ENCODE data around the gene KRTAP4-11.
"Not testable (repeated sequence)": the region's sequence is repeated elsewhere in the genome, so short reads cannot be mapped to it uniquely, and the experiment has no call there.

Gene KRTAP4-11

GRCh38 chr17:41117846-41118386 lies at the start of gene KRTAP4-11:
Gene KRTAP4-11, minus strand, starts transcription at chr17:41118373. Its CDS starts 58 bp downstream, at chr17:41118315.
- DNase-seq (ENCODE audit: low spot score): not testable (repeated sequence)

DNA sequence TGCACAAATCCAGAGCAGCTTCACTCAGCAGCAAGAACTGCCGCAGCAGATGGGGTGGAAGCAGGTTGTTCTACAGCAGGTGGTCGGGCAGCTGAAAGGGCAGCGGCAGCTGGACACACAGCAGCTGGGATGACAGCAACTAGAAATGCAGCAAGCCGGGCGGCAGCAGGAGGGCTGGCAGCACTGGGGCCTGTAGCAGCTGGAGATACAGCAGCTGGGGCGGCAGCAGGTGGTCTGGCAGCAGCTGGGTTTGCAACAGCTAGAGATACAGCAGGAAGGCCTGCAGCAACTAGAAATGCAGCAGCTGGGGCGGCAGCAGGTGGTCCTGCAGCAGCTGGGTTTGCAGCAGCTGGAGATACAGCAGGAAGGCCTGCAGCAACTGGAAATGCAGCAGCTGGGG lies 49.4 kb upstream of the KRTAP4-11 start:
- no peak for DNase-seq (ENCODE audit: low spot score)

DNA sequence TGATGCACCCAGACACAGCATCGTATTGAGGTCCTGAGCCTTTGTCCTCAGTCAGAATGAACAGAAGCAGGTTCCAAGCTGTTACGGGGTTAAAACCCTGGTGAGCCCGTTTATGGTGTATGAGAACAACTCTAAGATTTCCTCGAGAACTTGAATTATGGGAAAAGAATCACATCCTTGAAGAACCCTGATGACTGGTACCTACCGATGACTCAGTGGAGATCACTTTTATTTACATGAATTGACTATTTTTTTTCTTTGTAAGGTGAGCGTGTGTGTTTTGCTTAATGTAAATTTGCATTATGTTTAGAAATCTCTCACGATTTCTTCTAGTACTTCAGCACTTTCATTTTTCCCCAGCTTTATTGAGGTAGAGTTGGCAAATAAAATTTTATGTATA lies 45.7 kb upstream of the KRTAP4-11 start:
- DNase-seq (ENCODE audit: low spot score): no peak

- DNase-seq (ENCODE audit: low spot score): no peak
Observed at GRCh38 chr17:41160648-41161047, 42.5 kb upstream of the KRTAP4-11 start, which contains the start of gene KRTAP4-4. Gene KRTAP4-4, minus strand, starts transcription at chr17:41160748. Its CDS starts 57 bp downstream, at chr17:41160691.

GRCh38 chr17:41160190-41160589 lies 42.0 kb upstream of the KRTAP4-11 start:
- not testable (repeated sequence) for DNase-seq (ENCODE audit: low spot score)

DNA sequence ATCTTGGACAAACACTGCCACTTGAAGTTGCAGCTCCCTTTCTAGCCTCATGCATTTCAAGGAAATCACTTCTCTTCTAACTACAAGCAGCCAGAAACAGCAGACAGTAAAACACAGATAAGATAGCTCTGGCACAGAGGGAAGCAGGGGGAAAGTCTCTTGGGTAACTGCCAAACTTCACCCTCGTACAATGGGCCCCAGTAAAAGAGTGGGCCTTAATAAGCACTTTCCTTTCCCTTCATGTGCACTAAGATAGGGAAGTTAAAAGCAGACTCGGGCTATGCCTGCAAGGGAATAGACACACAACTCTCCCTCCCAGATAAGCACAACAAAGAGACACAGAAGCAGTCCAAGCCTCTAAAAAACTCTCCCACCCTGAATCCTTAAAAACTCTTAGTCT lies 35.7 kb upstream of the KRTAP4-11 start:
- DNase-seq (ENCODE audit: low spot score): no peak

DNA sequence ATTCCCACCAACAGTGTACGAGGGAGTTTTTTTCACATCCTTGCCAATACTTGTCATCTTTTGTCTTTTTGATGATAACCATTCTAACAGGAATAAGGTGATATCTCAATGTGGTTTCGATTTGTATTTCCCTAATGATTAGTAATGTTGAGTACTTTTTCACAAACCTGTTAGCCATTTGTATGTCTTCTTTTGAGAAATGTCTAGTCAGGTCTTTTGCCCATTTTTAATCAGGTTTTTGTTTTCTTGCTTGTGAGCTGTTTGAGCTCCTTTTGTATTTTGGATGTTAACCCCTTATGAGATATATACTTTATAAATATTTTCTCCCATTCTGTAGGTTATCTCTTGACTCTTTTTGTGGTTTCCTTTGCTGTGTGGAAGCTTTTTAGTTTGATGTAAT lies 33.4 kb upstream of the KRTAP4-11 start:
- DNase-seq (ENCODE audit: low spot score): no peak

DNA sequence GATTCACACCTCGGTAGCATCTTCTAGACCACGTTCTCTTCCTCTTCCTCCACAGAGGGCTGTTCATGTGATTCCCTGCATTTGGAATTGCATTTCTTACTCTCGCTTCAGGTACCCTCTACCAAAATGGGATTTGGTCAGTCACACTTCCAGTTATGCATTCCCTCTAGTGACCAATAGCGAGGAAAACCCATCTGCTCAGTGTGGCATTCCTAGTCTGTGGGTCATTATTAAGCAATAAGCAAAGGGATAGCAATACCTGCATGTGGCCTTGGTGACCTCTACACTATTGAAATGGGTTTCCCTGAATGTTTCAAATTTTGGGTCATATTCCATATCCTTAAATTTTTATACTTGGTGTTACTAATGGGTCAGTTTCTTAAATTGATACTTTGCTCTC lies 31.9 kb upstream of the KRTAP4-11 start:
- no peak for DNase-seq (ENCODE audit: low spot score)

GRCh38 chr17:41149652-41149985 lies 31.4 kb upstream of the KRTAP4-11 start, which contains the start of gene KRTAP4-5:
Gene KRTAP4-5, minus strand, starts transcription at chr17:41149825. Its CDS starts 58 bp downstream, at chr17:41149767.
- no peak for DNase-seq (ENCODE audit: low spot score)

DNA sequence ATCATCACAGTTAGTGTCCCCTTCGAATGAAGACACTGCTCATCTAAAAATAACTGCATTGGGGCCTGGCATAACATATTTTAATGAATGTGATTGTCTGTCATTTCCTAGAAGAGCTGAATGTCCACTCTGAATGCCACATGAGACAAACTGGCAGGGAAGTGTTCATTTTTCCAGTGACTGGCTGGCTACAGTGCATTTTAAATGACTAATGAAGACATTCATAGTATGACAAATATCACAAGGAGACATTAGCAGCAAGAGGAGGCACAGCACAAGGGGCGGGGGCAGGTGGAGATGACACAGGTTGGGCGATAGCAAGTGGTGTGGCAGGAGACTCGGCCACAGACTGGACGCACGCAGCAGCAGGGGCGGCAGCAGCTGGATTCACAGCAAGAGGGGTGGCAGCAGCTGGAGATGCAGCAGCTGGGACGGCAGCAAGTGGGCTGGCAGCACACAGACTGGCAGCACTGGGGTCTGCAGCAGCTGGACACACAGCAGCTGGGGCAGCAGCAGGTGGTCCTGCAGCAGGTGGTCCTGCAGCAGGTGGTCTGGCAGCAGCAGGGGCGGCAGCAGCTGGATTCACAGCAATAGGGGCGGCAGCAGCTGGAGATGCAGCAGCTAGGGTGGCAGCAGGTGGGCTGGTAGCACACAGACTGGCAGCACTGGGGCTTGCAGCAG lies 30.9 kb upstream of the KRTAP4-11 start:
- not testable (repeated sequence) for DNase-seq (ENCODE audit: low spot score)

DNA sequence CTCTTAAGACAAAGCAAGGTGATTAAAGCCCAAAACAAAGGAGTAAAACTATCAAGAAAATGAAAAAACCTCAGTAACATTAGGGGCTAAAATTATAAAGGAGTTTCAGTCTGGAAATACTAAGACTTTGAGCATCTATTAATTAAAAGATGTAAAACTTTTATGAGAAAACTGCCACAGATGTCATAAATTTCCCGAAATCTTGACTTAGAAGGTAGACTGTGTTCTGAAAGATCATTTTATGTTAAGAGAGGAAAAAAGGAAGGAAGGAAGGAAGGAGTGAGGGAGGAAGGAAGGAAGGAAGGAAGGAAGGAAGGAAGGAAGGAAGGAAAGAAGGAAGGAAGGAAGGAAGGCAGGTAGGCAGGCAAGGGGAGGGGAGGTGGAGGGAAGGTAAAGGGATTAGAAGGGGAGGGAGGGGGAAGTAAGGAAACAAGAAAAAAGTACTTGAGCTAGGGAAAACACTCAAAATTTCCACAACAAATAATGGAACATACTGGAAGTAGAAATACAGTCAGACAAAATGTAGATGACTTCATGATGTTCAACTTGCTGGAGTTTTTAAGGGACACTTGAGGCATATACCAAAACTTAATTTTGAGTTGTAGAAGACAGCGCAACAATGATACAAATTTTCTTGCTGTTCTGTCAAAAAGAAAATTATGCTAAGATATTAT lies 29.5 kb upstream of the KRTAP4-11 start:
- no peak for DNase-seq (ENCODE audit: low spot score)

GRCh38 chr17:41145261-41145660 lies 27.1 kb upstream of the KRTAP4-11 start:
- DNase-seq (ENCODE audit: low spot score): no peak

- DNase-seq (ENCODE audit: low spot score): no peak
Observed at GRCh38 chr17:41144846-41145245, 26.7 kb upstream of the KRTAP4-11 start.

GRCh38 chr17:41141361-41141760 lies 23.2 kb upstream of the KRTAP4-11 start:
- no peak for DNase-seq (ENCODE audit: low spot score)

GRCh38 chr17:41140360-41141131 lies 22.4 kb upstream of the KRTAP4-11 start, which contains the start of gene KRTAP4-6:
Gene KRTAP4-6, minus strand, starts transcription at chr17:41140544. Its CDS starts 57 bp downstream, at chr17:41140487.
- DNase-seq (ENCODE audit: low spot score): peak; percentile 54

- not testable (repeated sequence) for DNase-seq (ENCODE audit: low spot score)
Observed at GRCh38 chr17:41139865-41140264, 21.7 kb upstream of the KRTAP4-11 start.

- DNase-seq (ENCODE audit: low spot score): no peak
Observed at GRCh38 chr17:41133880-41134735, 15.9 kb upstream of the KRTAP4-11 start.

DNA sequence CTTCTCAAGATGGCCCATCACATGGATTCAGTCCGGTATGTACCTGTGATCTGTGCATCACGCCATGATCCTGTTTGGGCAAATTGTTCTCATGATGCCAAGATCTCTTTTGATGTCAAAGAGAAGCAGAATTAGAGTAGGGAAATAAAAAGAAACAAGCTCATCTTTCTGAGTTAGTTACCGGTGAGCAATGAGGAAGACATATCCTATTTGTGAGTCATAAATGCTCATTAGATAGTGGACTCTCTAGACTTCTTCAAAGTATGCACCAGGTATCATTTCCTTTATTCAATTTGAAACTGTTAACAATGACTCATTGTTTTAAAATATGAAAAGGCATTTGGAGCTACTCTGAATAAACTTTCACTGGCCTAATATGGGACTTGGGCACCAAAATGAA lies 13.8 kb upstream of the KRTAP4-11 start:
- DNase-seq (ENCODE audit: low spot score): no peak

GRCh38 chr17:41127371-41127770 lies 9.2 kb upstream of the KRTAP4-11 start:
- DNase-seq (ENCODE audit: low spot score): no peak

DNA sequence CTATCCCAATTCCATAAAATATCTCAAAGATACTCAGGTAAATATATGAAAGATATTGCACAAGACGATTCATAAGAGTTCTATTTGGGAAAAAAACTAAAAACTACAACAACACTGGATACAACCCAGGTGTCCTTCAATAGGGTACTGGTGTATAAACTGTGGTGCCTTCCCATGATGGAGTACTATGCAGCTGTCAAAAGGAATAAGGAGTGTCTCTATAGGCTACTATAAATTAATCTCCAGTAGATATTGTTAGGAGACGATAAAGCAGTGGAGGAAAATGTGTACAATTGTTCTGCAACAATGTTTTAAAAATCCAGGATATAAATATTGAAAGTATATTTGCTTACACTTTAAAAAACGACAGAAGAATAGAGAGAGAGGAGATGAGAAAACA lies 8.2 kb upstream of the KRTAP4-11 start:
- DNase-seq (ENCODE audit: low spot score): no peak

DNA sequence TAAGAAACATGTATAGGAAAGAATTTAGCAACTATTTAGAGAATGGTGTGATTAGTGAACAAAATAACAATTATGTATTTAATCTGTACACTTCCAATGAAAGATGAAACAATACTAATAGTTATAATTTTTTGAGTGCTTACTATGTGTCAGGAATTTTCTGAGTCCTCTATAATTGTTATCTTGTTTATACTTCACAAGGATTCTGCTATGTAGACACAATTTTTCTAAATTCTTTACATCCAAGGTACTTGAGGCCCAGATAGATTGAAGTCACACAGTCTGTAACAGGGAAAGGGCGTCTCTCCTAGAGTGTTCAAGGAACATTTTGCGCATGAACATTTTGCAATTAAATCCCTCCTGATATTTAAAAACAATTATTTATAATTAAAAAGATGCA lies 6.9 kb upstream of the KRTAP4-11 start:
- DNase-seq (ENCODE audit: low spot score): no peak

All from GM03348 (cell line).